Natural killer cell (primary cell): ENCODE data around the gene CUEDC1. TPM values are rescaled to one million over a fixed set of nuclear protein-coding genes. Genes with fewer than 3 reads are reported as not detected.

Experiments
- ATAC-seq, 3 donors: fragments of 150-1000 bp in 2 of 3; fragments of 200-7000 bp in 1 of 3; cut with Tn5 transposase; 1 replicate in 1 of 3; 2 replicates in 2 of 3; pipeline ENCODE4 v1.10.0; 2021; ENCODE audit warnings: mild to moderate bottlenecking in 2 of 3, moderate library complexity in 2 of 3
- DNase-seq, 2 donors: peaks; one replicate each; pipeline versions ENCODE4 v3.0.0 to v3.0.0-alpha.2; 2013 to 2021; ENCODE audit warnings: mixed read lengths in 1 of 2
- H3K27ac ChIP-seq: one replicate; pipeline ENCODE4 v1.5.1; 2013; ENCODE audit warnings: mild to moderate bottlenecking, low read length
- H3K27me3 ChIP-seq: one replicate; pipeline ENCODE4 v1.6.1; 2013; ENCODE audit warnings: low read length; ENCODE audit not compliant: control insufficient read depth, insufficient read depth
- H3K36me3 ChIP-seq: one replicate; pipeline ENCODE4 v1.6.1; 2013; ENCODE audit warnings: low read length; ENCODE audit not compliant: control insufficient read depth, insufficient read depth
- H3K4me1 ChIP-seq: one replicate; pipeline ENCODE4 v1.6.1; 2013; ENCODE audit warnings: low read length; ENCODE audit not compliant: control insufficient read depth, insufficient read depth
- H3K4me3 ChIP-seq: one replicate; pipeline ENCODE4 v1.5.1; 2013; ENCODE audit warnings: low read length
- H3K9me3 ChIP-seq: one replicate; pipeline ENCODE4 v1.6.1; 2013; ENCODE audit warnings: low read length; ENCODE audit not compliant: control insufficient read depth, insufficient read depth
- H3K27ac Mint-ChIP-seq, 2 donors: one replicate each; pipeline ENCODE4 v1.8.0; 2022; ENCODE audit warnings: mild to moderate bottlenecking in 2 of 2, mixed read lengths in 2 of 2, moderate library complexity in 1 of 2
- H3K27me3 Mint-ChIP-seq, 2 donors: one replicate each; pipeline ENCODE4 v1.8.0; 2022; ENCODE audit warnings: low read depth in 2 of 2, mixed read lengths in 2 of 2
- H3K36me3 Mint-ChIP-seq: one replicate; pipeline ENCODE4 v1.8.0; 2022; ENCODE audit warnings: mixed read lengths
- H3K4me1 Mint-ChIP-seq, 2 donors: one replicate each; pipeline ENCODE4 v1.8.0; 2022; ENCODE audit warnings: mixed read lengths in 2 of 2
- H3K4me3 Mint-ChIP-seq: one replicate; pipeline ENCODE4 v1.8.0; 2022; ENCODE audit warnings: mild to moderate bottlenecking, moderate library complexity, mixed read lengths
- H3K9me3 Mint-ChIP-seq, 2 donors: one replicate each; pipeline ENCODE4 v1.8.0; 2022; ENCODE audit warnings: mixed read lengths in 2 of 2
- WGBS: methylation state at CpG from one replicate; pipeline ENCODE4 v1.1.7; 2013; ENCODE audit warnings: missing lambda C conversion rate; ENCODE audit not compliant: insufficient coverage; 5-methylcytosine and 5-hydroxymethylcytosine counted together
- intact Hi-C: fragments of 100-400 bp; cut with micrococcal nuclease; formaldehyde crosslinking; loops from one replicate; pipeline ENCODE4 v1.14.2; 2022
- total RNA-seq, 4 donors: library from RNA; stranded (reverse); fragments of 120-200 nt in 1 of 4; gene quantifications; one replicate each; pipeline versions ENCODE4 v1.2.3 to v1.2.4, GENCODE V29; 2013 to 2022
- TF ChIP-seq, protein P1 (sequence below): fragments of 200-600 bp; IDR thresholded peaks from one replicate; pipeline ENCODE4 v1.8.0; 2022; ENCODE audit warnings: antibody characterized with exemption

CUEDC1 gene
- total RNA-seq, 3 donors from 2014 or later (not counting 1 experiment from before 2014, with no cell fraction given), result 1.5 to 3.7 (median 2.6) TPM

DNA sequence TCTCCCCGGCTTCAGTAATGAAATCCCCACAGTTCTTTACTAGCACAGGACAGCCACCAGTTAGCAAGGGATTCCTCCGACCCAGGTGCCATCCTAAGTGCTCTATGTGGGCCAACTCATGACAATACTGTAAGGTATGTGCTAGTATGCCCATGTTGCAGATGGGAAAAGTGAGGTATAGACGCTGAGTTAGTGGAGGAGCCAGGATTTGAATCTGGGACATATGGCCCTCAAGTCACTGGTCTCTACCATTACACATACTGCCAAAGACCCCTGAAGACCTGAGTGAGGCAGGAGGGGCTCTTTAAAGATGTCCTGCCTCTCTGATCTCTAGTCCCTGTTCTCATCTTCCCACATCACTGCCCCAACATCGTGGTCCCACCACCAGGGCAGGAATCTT, 69.2 kb downstream of the CUEDC1 start:
- Mint-ChIP-seq H3K4me1 (no peaks in the 10 kb centered on the region), H3K4me3 (no peak overlapping the region), H3K9me3 (no peaks in the 10 kb centered on the region), H3K36me3 (no peaks in the 10 kb centered on the region), H3K27ac (no peak overlapping the region), H3K27me3 (no peaks in the 10 kb centered on the region)
- H3K36me3 ChIP-seq, result no peaks in the 10 kb centered on the region
- intact Hi-C loops, result no loop called here
- TF ChIP-seq, protein P1, sequence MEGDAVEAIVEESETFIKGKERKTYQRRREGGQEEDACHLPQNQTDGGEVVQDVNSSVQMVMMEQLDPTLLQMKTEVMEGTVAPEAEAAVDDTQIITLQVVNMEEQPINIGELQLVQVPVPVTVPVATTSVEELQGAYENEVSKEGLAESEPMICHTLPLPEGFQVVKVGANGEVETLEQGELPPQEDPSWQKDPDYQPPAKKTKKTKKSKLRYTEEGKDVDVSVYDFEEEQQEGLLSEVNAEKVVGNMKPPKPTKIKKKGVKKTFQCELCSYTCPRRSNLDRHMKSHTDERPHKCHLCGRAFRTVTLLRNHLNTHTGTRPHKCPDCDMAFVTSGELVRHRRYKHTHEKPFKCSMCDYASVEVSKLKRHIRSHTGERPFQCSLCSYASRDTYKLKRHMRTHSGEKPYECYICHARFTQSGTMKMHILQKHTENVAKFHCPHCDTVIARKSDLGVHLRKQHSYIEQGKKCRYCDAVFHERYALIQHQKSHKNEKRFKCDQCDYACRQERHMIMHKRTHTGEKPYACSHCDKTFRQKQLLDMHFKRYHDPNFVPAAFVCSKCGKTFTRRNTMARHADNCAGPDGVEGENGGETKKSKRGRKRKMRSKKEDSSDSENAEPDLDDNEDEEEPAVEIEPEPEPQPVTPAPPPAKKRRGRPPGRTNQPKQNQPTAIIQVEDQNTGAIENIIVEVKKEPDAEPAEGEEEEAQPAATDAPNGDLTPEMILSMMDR, result no peak
- H3K27me3 ChIP-seq, result no peaks in the 10 kb centered on the region
- H3K4me3 ChIP-seq, result no peak overlapping the region
- no peaks in the 10 kb centered on the region for H3K4me1 ChIP-seq
- no peak for DNase-seq
- no peak for ATAC-seq
- H3K27ac ChIP-seq, result no peak overlapping the region
- WGBS, result 95% methylated on average over 3 of the region's 4 CpGs
- H3K9me3 ChIP-seq, result no peaks in the 10 kb centered on the region

DNA sequence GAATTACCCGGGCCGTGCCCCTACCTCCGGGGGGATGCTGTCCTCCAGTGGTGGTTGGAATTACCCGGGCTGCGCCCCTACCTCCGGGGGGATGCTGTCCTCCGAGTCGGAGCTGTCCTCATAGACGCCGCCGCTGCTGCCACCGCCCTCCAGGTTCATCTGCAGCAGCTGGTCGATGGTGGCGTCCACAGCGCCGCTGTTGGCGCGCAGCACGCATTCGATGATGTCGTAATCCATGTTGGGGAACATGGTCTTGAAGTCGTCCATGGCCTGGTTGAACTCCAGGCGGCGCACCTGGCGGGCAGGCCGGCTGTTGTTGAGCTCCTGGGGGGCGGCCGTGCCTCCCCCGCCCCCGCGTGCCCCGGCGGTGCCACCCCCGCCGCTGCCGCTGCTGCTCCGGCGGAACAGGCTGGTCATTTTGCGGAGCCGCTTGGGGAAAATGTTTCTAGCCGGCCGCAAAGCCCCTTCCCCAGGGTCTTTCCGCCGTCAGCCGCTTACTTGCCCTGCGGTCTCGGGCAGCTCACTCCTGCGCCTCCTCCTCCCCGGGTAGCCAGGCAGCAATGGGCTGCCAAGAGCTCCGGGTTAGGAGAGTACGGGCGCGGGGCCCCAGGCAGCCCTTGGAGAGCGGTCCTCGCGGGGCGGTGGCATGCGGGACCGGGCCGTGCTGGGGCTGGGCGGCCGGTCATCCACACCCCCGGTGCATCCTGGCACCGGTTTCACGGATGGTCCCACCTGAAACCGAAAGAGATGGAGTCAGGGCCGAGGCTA, 69.9 kb downstream of the CUEDC1 start:
- Mint-ChIP-seq H3K9me3 (no peaks in the 10 kb centered on the region), H3K27me3 (no peaks in the 10 kb centered on the region), H3K4me1 (no peaks in the 10 kb centered on the region), H3K27ac (no peak overlapping the region), H3K36me3 (no peaks in the 10 kb centered on the region), H3K4me3 (no peak overlapping the region)
- Histone ChIP-seq H3K9me3 (no peaks in the 10 kb centered on the region), H3K36me3 (no peaks in the 10 kb centered on the region), H3K4me1 (no peaks in the 10 kb centered on the region), H3K27me3 (no peaks in the 10 kb centered on the region), H3K27ac (no peak overlapping the region), H3K4me3 (no peak overlapping the region)
- intact Hi-C loops, result no loop called here
- 93% methylated on average over 67 of the region's 67 CpGs for WGBS
- DNase-seq, result no peak
- TF ChIP-seq, protein P1, result no peak
- no peak for ATAC-seq

DNA sequence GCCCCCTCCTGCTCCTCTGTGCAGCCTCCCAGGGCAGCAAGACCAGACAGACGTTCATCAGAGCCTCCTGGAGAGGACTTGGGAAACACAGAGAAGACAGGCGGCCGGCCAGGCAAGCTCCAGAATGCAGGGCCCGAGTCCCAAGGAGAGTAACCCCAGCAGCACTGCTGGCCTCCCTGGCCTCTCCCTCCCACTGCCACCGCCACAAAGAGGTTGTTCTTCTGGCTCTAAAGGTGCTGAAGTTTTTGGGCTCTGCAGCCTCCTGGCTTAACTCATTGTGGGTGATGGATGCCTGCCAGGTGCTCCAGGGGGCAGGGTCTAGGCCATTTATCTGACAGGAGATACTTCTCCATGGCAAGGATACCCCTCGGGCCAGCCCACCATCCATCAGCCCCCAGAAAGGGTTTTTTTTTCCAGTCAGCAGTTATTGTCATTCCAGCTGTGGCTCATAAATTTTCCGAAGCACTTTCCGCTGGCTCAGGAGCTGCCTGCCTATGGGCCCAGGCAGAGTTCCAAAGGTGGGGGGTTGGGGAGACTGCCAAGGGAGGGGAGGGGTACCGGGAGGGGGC, 73.3 kb downstream of the CUEDC1 start:
- Mint-ChIP-seq H3K36me3 (no peaks in the 10 kb centered on the region), H3K27me3 (no peaks in the 10 kb centered on the region), H3K4me3 (no peak overlapping the region), H3K27ac (no peak overlapping the region), H3K9me3 (no peaks in the 10 kb centered on the region), H3K4me1 (no peaks in the 10 kb centered on the region)
- 75% methylated on average over 9 of the region's 9 CpGs for WGBS
- Histone ChIP-seq H3K9me3 (no peaks in the 10 kb centered on the region), H3K27me3 (no peaks in the 10 kb centered on the region), H3K36me3 (no peaks in the 10 kb centered on the region), H3K4me1 (no peaks in the 10 kb centered on the region), H3K4me3 (no peak overlapping the region), H3K27ac (no peak overlapping the region)
- DNase-seq, result no peak
- intact Hi-C loops, result no loop called here
- ATAC-seq, result no peak
- TF ChIP-seq, protein P1, result no peak
